Caco-2 (cell line): ENCODE measurements around the gene TBXA2R. TPM values are rescaled to one million over a fixed set of nuclear protein-coding genes. Genes with fewer than 3 reads are reported as not detected.

Experiments
- BruUV-seq: library from RNA; stranded (reverse); fragments of 400-500 nt; replicated peaks from 2 replicates; lab custom pipeline; 2021; lab: Mats Ljungman, UMichigan
- CTCF ChIA-PET: fragments of 300-600 bp; sonication (Branson Sonifier 250); formaldehyde crosslinking; loops from one replicate; lab custom pipeline; 2022; ENCODE audit warnings: antibody characterized with exemption; lab: Charles Lee
- POLR2A ChIA-PET: fragments of 300-600 bp; sonication (Branson Sonifier 250); formaldehyde crosslinking; loops from one replicate; lab custom pipeline; 2022; ENCODE audit warnings: antibody characterized with exemption; lab: Charles Lee
- DNase-seq, 2 experiments: peaks; one replicate each; pipeline versions ENCODE4 v3.0.0 to v3.0.0-alpha.2; 2020 to 2022
- H3K27me3 ChIP-seq: replicated peaks from 2 replicates; pipeline ENCODE4 v1.6.0; 2011; ENCODE audit warnings: low read length; ENCODE audit not compliant: control insufficient read depth, insufficient read depth
- H3K36me3 ChIP-seq: 2 replicates; pipeline ENCODE4 v1.5.1; 2011; ENCODE audit warnings: low read length; ENCODE audit not compliant: control insufficient read depth, insufficient read depth
- H3K4me1 ChIP-seq: fragments of 250-450 bp; sonication (Bioruptor Pico); 2 replicates; pipeline ENCODE4 v1.5.1; 2020; ENCODE audit warnings: mild to moderate bottlenecking
- H3K4me3 ChIP-seq: 2 replicates; pipeline ENCODE4 v1.5.1; 2011; ENCODE audit warnings: low read depth, mild to moderate bottlenecking, control low read depth, low read length
- H3K9me3 ChIP-seq: fragments of 250-450 bp; sonication (Bioruptor Pico); 2 replicates; pipeline ENCODE4 v1.5.1; 2020; ENCODE audit warnings: mild to moderate bottlenecking, moderate library complexity
- H3K27ac Mint-ChIP-seq: one replicate; pipeline ENCODE4 v1.8.0; 2022; ENCODE audit warnings: mixed read lengths; ENCODE audit not compliant: unreplicated experiment
- H3K27me3 Mint-ChIP-seq: one replicate; pipeline ENCODE4 v1.8.0; 2022; ENCODE audit warnings: mixed read lengths; ENCODE audit not compliant: insufficient read depth, unreplicated experiment
- H3K36me3 Mint-ChIP-seq: one replicate; pipeline ENCODE4 v1.8.0; 2022; ENCODE audit warnings: mild to moderate bottlenecking, mixed read lengths; ENCODE audit not compliant: insufficient read depth, unreplicated experiment
- H3K4me1 Mint-ChIP-seq: one replicate; pipeline ENCODE4 v1.8.0; 2022; ENCODE audit warnings: low read depth, mixed read lengths; ENCODE audit not compliant: unreplicated experiment
- H3K4me3 Mint-ChIP-seq: one replicate; pipeline ENCODE4 v1.8.0; 2022; ENCODE audit warnings: mild to moderate bottlenecking, moderate library complexity, mixed read lengths; ENCODE audit not compliant: unreplicated experiment
- H3K9me3 Mint-ChIP-seq: one replicate; pipeline ENCODE4 v1.8.0; 2022; ENCODE audit warnings: mixed read lengths; ENCODE audit not compliant: unreplicated experiment
- intact Hi-C: fragments of 100-400 bp; cut with micrococcal nuclease; formaldehyde crosslinking; loops from one replicate; pipeline ENCODE4 v1.10.0; 2022; ENCODE audit not compliant: unreplicated experiment
- total RNA-seq: library from RNA; stranded (reverse); gene quantifications from 2 replicates; pipeline ENCODE4 v1.2.3, GENCODE V29; 2022
- TF ChIP-seq, protein P1 (sequence below), 2 experiments: fragments of 200-600 bp in 1 of 2; IDR thresholded peaks; 1 replicate in 1 of 2; 2 replicates in 1 of 2; pipeline versions ENCODE4 v1.5.1 to v1.8.0; 2011 to 2022; ENCODE audit warnings: antibody characterized with exemption in 1 of 2, control low read depth in 1 of 2, inconsistent platforms in 1 of 2, low read depth in 1 of 2, low read length in 1 of 2, mild to moderate bottlenecking in 1 of 2, moderate library complexity in 1 of 2; ENCODE audit not compliant: insufficient read depth in 1 of 2, severe bottlenecking in 1 of 2, unreplicated experiment in 1 of 2

The TBXA2R gene
- total RNA-seq, 1 experiment from 2014 or later: 0.11 TPM

DNA sequence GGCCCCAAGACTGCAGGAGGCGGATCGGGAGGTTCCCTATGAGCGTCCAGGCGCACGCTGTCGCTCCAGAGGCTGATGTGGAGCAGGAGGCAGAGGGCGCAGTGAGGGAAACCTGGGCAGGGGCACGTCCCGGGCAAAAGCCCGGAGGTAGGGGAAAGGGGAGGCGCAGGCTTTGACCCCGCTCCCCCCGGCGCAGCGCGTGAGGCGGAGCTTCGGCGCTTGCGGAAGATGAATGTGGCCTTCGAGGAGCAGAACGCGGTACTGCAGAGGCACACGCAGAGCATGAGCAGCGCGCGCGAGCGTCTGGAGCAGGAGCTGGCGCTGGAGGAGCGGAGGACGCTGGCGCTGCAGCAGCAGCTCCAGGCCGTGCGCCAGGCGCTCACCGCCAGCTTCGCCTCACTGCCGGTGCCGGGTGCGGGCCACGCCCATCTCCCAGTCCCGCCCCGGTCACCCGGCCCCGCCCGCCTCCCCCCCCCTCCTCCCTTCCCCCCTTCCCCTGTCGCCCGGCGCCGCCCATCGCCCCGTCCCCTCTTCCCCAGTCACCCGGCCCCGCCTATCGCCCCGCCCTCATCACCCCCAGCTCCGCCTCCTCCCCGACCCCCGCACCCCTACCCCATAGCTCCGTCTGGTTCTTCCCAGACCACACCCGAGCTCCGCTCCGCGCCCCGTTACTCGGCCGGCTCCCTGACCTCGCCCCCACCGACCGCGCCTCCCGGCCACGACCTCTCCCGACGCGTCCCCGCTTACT lies 29.8 kb downstream of the TBXA2R start:
- no TSS peak for BruUV-seq

DNA sequence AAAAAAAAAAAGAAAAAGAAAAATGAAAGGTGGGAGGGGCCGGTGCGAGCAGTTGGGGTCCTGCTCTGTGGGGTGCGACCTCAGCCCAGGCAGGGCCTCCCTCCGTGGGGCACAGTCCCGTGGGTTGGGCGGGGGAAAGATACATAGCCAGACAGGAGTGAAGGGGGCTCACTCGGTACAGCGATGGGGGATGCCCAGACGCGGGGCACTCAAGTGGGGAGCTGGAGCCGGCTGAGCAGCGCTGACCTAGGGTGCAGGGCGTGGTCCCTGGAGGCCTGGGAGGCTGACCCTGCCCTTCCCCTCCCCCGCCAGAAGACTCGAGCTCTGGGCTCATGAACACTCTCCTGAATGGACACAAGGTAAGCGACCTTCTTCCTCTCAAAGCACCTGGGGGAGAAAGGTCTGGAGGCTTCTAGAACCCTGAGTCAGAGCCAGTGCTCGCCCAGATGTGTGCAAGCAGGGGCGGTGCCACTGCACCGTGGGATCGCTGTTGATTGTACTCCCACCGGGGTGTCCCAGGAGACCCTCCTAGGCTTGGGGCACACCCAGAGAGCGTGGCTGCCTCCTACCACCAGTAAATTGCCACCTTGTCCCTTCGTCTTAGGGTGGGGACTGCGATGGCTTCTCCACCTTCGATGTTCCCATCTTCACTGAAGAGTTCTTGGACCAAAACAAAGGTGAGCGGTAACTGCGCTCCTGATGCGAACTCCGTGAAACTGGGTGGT lies 30.6 kb downstream of the TBXA2R start:
- H3K4me1 ChIP-seq: no peaks in the 10 kb centered on the region
- intact Hi-C loops: no loop called here
- ChIA-PET POLR2A (interaction anchor here (0.6 kb wide), 1 partner anchor 79 kb away, joined by 3 read pairs; no protein-coding TSS in a partner anchor), CTCF (interaction anchor here (0.7 to 1.0 kb wide), 4 partner anchors 19 to 91 kb away, joined by 3 to 6 read pairs (median 4); partner anchors contain the start of gene MFSD12)
- H3K36me3 Mint-ChIP-seq: peaks cover 23% of the 10 kb centered on the region
- DNase-seq: no peak
- H3K4me3 Mint-ChIP-seq: peak overlapping the region; percentile 71
- no peaks in the 10 kb centered on the region for H3K9me3 ChIP-seq
- no peaks in the 10 kb centered on the region for H3K36me3 ChIP-seq
- no peaks in the 10 kb centered on the region for H3K9me3 Mint-ChIP-seq
- no peaks in the 10 kb centered on the region for H3K4me1 Mint-ChIP-seq
- H3K27ac Mint-ChIP-seq: no peak overlapping the region
- BruUV-seq: no TSS peak
- TF ChIP-seq, protein P1, sequence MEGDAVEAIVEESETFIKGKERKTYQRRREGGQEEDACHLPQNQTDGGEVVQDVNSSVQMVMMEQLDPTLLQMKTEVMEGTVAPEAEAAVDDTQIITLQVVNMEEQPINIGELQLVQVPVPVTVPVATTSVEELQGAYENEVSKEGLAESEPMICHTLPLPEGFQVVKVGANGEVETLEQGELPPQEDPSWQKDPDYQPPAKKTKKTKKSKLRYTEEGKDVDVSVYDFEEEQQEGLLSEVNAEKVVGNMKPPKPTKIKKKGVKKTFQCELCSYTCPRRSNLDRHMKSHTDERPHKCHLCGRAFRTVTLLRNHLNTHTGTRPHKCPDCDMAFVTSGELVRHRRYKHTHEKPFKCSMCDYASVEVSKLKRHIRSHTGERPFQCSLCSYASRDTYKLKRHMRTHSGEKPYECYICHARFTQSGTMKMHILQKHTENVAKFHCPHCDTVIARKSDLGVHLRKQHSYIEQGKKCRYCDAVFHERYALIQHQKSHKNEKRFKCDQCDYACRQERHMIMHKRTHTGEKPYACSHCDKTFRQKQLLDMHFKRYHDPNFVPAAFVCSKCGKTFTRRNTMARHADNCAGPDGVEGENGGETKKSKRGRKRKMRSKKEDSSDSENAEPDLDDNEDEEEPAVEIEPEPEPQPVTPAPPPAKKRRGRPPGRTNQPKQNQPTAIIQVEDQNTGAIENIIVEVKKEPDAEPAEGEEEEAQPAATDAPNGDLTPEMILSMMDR (IDR thresholded peaks at IDR 0.05; ENCODE audit: insufficient read depth in 1 of 2, low read depth in 1 of 2, low read length in 1 of 2, severe bottlenecking in 1 of 2, unreplicated experiment in 1 of 2): no peak
- H3K27me3 Mint-ChIP-seq: no peaks in the 10 kb centered on the region
- H3K4me3 ChIP-seq: peak overlapping the region; percentile 40
- H3K27me3 ChIP-seq: no peaks in the 10 kb centered on the region

More for the DNA sequence above, 29.8 kb downstream of the TBXA2R start:
- Mint-ChIP-seq H3K4me1 (no peaks in the 10 kb centered on the region), H3K4me3 (peak overlapping the region; percentile 71), H3K9me3 (no peaks in the 10 kb centered on the region), H3K27me3 (no peaks in the 10 kb centered on the region), H3K36me3 (peaks cover 18% of the 10 kb centered on the region), H3K27ac (no peak overlapping the region)
- ChIA-PET POLR2A (interaction anchor here (0.6 kb wide), 1 partner anchor 81 kb away, joined by 3 read pairs; no protein-coding TSS in a partner anchor), CTCF (interaction anchor here (0.6 kb wide), 1 partner anchor 85 kb away, joined by 6 read pairs; no protein-coding TSS in a partner anchor)
- Histone ChIP-seq H3K4me1 (no peaks in the 10 kb centered on the region), H3K27me3 (no peaks in the 10 kb centered on the region), H3K4me3 (peak overlapping the region; percentile 40), H3K36me3 (no peaks in the 10 kb centered on the region), H3K9me3 (no peaks in the 10 kb centered on the region)
- TF ChIP-seq, protein P1 (IDR thresholded peaks at IDR 0.05; ENCODE audit: insufficient read depth in 1 of 2, low read depth in 1 of 2, low read length in 1 of 2, severe bottlenecking in 1 of 2, unreplicated experiment in 1 of 2): no peak
- DNase-seq: peak in 1 of 2 experiments; percentile 42
- intact Hi-C loops: no loop called here

DNA sequence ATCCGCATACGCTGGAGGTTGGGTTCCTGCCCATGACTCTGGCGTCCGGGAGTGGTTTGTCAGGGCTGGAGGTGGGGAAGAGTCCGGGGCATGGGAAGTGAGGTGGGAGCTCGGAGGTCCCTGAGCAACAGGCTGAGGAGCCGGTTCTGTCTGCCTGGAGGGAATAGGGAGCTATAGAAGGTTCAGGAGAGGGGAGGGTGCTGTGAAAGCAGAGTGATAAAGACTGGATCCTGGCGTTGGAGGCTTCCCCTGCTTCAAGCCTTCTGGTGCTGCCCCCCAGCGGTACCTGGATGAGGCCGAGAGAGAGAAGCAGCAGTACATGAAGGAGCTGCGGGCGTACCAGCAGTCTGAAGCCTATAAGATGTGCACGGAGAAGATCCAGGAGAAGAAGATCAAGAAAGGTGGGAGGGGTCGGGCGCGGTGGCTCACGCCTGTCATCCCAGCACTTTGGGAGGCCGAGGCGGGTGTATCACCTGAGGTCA lies 31.4 kb downstream of the TBXA2R start:
- Histone ChIP-seq H3K4me3 (no peak overlapping the region), H3K4me1 (no peaks in the 10 kb centered on the region), H3K27me3 (no peaks in the 10 kb centered on the region), H3K9me3 (no peaks in the 10 kb centered on the region), H3K36me3 (no peaks in the 10 kb centered on the region)
- Mint-ChIP-seq H3K9me3 (no peaks in the 10 kb centered on the region), H3K27me3 (no peaks in the 10 kb centered on the region), H3K36me3 (peaks cover 23% of the 10 kb centered on the region), H3K4me1 (no peaks in the 10 kb centered on the region), H3K4me3 (peak overlapping the region; percentile 71), H3K27ac (no peak overlapping the region)
- ChIA-PET CTCF (interaction anchor here (0.7 to 1.0 kb wide), 4 partner anchors 18 to 90 kb away, joined by 3 to 6 read pairs (median 4); partner anchors contain the start of gene MFSD12), POLR2A (no interaction called here)
- TF ChIP-seq, protein P1 (IDR thresholded peaks at IDR 0.05; ENCODE audit: insufficient read depth in 1 of 2, low read depth in 1 of 2, low read length in 1 of 2, severe bottlenecking in 1 of 2, unreplicated experiment in 1 of 2): no peak
- intact Hi-C loops: no loop called here
- no TSS peak for BruUV-seq
- peak in 1 of 2 experiments; percentile 44 for DNase-seq
